Activated T-helper 1 cell treated with anti-CD3 and anti-CD28 coated beads, Interleukin-12 subunit alpha, Interleukin-12 subunit beta, Interleukin-2, Interleukin-4 antibody, amounts not matched to agents 30 ng/mL and 10 ng/mL and 1 ng/mL, durations not matched to agents 14 hours and 24 hours and 36 hours (primary cell): ENCODE measurements around the gene THAP12. TPM values are rescaled to one million over a fixed set of nuclear protein-coding genes. Genes with fewer than 3 reads are reported as not detected.

ENCODE experiments used
- DNase-seq: peaks from one replicate; pipeline ENCODE4 v3.0.0; 2021; ENCODE audit warnings: low spot score
- H3K27ac Mint-ChIP-seq: one replicate; pipeline ENCODE4 v1.8.0; 2021; ENCODE audit warnings: mild to moderate bottlenecking, mixed read lengths
- H3K27me3 Mint-ChIP-seq: one replicate; pipeline ENCODE4 v1.8.0; 2022; ENCODE audit warnings: mild to moderate bottlenecking, moderate library complexity, mixed read lengths; ENCODE audit not compliant: insufficient read depth
- H3K36me3 Mint-ChIP-seq: one replicate; pipeline ENCODE4 v1.8.0; 2021; ENCODE audit warnings: low read depth, mixed read lengths
- H3K4me1 Mint-ChIP-seq: one replicate; pipeline ENCODE4 v1.8.0; 2021; ENCODE audit warnings: low read depth, mixed read lengths
- H3K4me3 Mint-ChIP-seq: one replicate; pipeline ENCODE4 v1.8.0; 2021; ENCODE audit warnings: mild to moderate bottlenecking, moderate library complexity, mixed read lengths
- H3K9me3 Mint-ChIP-seq: one replicate; pipeline ENCODE4 v1.8.0; 2021; ENCODE audit warnings: mixed read lengths
- intact Hi-C: fragments of 100-400 bp; cut with micrococcal nuclease; formaldehyde crosslinking; loops from one replicate; pipeline ENCODE4 v1.15.1; 2024
- total RNA-seq: library from RNA; stranded (reverse); gene quantifications from 2 replicates; pipeline ENCODE4 v1.2.3, GENCODE V29; 2022

Gene THAP12
- total RNA-seq, 1 donor from 2014 or later = 78.3 TPM

DNA sequence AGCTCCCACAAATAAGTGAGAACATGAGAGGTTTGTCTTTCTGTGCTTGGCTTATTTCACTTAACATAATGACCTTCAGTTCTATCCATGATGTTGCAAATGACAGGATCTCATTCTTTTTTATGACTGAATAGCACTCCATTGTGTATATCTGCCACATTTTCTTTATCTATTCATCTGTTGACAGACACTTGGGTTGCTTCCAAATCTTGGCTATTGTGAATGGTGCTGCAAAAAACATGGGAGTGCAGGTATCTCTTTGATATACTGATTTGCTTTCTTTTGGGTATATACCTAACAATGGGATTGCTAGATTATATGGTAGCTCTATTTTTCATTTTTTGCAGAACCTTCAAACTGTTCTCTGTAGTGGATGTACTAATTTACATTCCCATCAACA, 13.5 kb upstream of the THAP12 start:
- Mint-ChIP-seq H3K27me3 (peaks cover 11% of the 10 kb centered on the region), H3K36me3 (no peaks in the 10 kb centered on the region), H3K27ac (no peak overlapping the region), H3K9me3 (no peaks in the 10 kb centered on the region), H3K4me3 (no peak overlapping the region), H3K4me1 (no peaks in the 10 kb centered on the region)
- DNase-seq = no peak
- intact Hi-C loops = no loop called here

GRCh38 chr11:76392870-76393269, 11.9 kb upstream of the THAP12 start:
- no peaks in the 10 kb centered on the region for H3K4me1 Mint-ChIP-seq
- no peak overlapping the region for H3K27ac Mint-ChIP-seq
- H3K36me3 Mint-ChIP-seq = no peaks in the 10 kb centered on the region
- intact Hi-C loops = no loop called here
- no peak overlapping the region for H3K4me3 Mint-ChIP-seq
- no peaks in the 10 kb centered on the region for H3K9me3 Mint-ChIP-seq
- H3K27me3 Mint-ChIP-seq = peaks cover 11% of the 10 kb centered on the region
- DNase-seq = no peak

DNA sequence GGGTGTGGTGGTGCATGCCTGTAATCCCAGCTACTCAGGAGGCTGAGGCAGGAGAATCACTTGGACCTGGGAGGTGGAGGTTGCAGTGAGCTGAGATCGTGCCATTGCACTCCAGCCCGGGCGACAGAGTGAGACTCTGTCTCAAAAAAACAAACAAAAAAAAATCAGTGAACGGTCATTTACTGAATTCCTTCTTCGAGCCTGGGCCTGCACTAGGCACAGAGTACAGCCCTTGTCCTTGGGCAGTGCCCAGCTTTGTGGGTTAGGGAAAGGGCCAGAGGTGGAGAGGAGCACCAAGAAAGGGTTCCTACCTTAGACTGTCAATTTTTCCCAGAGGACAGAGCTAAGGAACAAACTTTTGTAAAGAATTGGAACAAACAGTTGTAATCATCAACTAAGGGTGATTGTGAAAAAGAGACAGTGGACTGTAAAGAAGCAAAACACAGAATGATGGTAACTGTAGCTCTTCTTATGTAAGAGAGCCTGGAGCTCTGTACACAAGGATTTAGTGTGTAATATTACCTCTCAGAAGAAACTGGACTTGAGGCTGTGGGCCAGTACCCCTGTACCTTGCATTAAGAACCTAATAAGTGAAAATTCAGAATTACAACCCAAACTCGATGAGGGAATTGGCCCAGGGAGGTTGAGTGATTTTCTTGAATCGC, 11.0 kb upstream of the THAP12 start:
- Mint-ChIP-seq H3K27me3 (peaks cover 11% of the 10 kb centered on the region), H3K4me3 (no peak overlapping the region), H3K27ac (no peak overlapping the region), H3K36me3 (no peaks in the 10 kb centered on the region), H3K9me3 (no peaks in the 10 kb centered on the region), H3K4me1 (no peaks in the 10 kb centered on the region)
- intact Hi-C loops = no loop called here
- DNase-seq = no peak

- no peak overlapping the region for H3K4me3 Mint-ChIP-seq
- H3K27ac Mint-ChIP-seq = no peak overlapping the region
- no peaks in the 10 kb centered on the region for H3K4me1 Mint-ChIP-seq
- no peaks in the 10 kb centered on the region for H3K9me3 Mint-ChIP-seq
- no peaks in the 10 kb centered on the region for H3K36me3 Mint-ChIP-seq
- DNase-seq = no peak
- H3K27me3 Mint-ChIP-seq = peaks cover 11% of the 10 kb centered on the region
- intact Hi-C loops = no loop called here
Observed at GRCh38 chr11:76391021-76391420, 10.1 kb upstream of the THAP12 start.

GRCh38 chr11:76388408-76388807, 7.5 kb upstream of the THAP12 start:
- H3K27ac Mint-ChIP-seq = no peak overlapping the region
- peaks cover 1% of the 10 kb centered on the region for H3K36me3 Mint-ChIP-seq
- no peaks in the 10 kb centered on the region for H3K4me1 Mint-ChIP-seq
- DNase-seq = no peak
- intact Hi-C loops = loop anchor here (10.0 kb wide), 1 partner anchor 126 kb away; no protein-coding TSS in a partner anchor
- H3K27me3 Mint-ChIP-seq = peaks cover 7% of the 10 kb centered on the region
- H3K9me3 Mint-ChIP-seq = no peaks in the 10 kb centered on the region
- H3K4me3 Mint-ChIP-seq = no peak overlapping the region

DNA sequence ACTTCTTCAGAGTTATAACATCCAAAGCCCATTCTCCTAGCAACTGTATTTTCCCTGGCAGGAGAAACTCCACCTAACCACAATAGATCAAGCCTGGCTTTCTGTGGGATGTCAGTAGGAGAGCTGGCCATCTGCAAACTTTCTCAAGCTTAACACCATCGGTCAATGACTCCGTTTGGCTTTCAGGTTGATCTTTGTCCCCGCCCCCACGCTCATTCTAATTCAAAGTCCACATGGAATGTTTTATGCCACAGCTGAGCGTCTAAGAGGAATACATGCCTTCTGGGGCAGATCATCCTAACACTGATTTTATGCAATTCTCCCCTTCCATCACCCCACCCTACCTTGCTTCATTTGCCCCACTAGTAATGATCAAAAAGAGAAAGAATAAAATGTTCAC, 5.0 kb upstream of the THAP12 start:
- H3K9me3 Mint-ChIP-seq = no peaks in the 10 kb centered on the region
- H3K27ac Mint-ChIP-seq = no peak overlapping the region
- no peaks in the 10 kb centered on the region for H3K27me3 Mint-ChIP-seq
- H3K4me1 Mint-ChIP-seq = peaks cover 21% of the 10 kb centered on the region
- intact Hi-C loops = loop anchor here (10.0 kb wide), 1 partner anchor 129 kb away; no protein-coding TSS in a partner anchor
- peaks cover 6% of the 10 kb centered on the region for H3K36me3 Mint-ChIP-seq
- no peak overlapping the region for H3K4me3 Mint-ChIP-seq
- no peak for DNase-seq

GRCh38 chr11:76382209-76382608, 1.3 kb upstream of the THAP12 start:
- H3K9me3 Mint-ChIP-seq = no peaks in the 10 kb centered on the region
- H3K4me1 Mint-ChIP-seq = peaks cover 37% of the 10 kb centered on the region
- H3K27ac Mint-ChIP-seq = no peak overlapping the region
- intact Hi-C loops = loop anchor here (5.0 to 10.0 kb wide), 5 partner anchors 133 to 820 kb away; partner anchors contain the start of genes LRRC32, SERPINH1 and WNT11
- H3K36me3 Mint-ChIP-seq = peaks cover 10% of the 10 kb centered on the region
- H3K27me3 Mint-ChIP-seq = no peaks in the 10 kb centered on the region
- H3K4me3 Mint-ChIP-seq = peak overlapping the region; percentile 94
- no peak for DNase-seq

DNA sequence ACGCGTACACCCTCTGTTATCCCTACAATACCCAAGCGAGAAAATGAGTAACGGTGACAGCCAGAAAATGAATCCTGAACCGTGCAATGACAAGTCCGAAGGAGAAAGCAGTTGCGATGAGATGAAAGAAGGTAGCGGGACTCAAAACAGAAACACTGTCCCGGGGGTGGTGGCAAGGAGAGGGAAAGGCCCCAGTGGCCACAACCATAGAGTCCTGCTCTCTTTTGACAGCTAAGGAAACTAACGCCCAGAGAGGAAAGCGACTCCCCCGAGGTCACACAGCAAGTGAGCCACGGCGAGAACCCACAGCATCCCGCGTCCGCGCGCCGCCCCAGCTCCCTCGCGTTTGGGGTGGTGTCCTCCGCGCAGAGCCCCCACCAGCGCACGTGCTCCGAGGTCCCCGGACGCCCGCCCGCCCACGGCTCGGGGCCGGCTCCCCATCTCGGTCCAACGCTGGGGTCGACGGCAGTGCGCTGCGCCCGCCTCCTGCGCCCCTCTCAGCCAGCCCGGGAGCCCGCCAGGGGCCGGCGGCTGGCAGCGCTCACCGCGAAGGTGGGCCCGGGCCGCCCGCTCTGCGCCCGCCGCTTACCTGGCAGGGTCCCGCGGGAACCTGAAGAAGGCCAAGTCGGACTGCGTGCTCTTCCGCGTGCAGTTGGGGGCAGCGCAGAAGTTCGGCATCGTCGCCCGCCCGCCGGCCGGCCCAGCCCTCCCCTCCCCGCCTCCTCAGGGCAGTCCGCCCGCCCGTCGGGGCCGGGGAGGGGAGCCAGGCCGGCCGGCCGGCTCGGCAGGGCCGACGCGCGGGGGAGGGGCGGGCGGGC, 564 bp downstream of the THAP12 start:
- H3K4me1 Mint-ChIP-seq = peaks cover 44% of the 10 kb centered on the region
- intact Hi-C loops = loop anchor here (1.0 to 10.0 kb wide), 11 partner anchors 9 to 818 kb away; partner anchors contain the start of genes ACER3, LRRC32, SERPINH1 and UVRAG
- H3K27ac Mint-ChIP-seq = peak overlapping the region; percentile 95
- H3K36me3 Mint-ChIP-seq = peaks cover 10% of the 10 kb centered on the region
- no peaks in the 10 kb centered on the region for H3K9me3 Mint-ChIP-seq
- DNase-seq = peak; percentile 46
- no peaks in the 10 kb centered on the region for H3K27me3 Mint-ChIP-seq
- H3K4me3 Mint-ChIP-seq = peak overlapping the region; percentile 87

- Mint-ChIP-seq H3K4me3 (peak overlapping the region; percentile 87), H3K27me3 (no peaks in the 10 kb centered on the region), H3K36me3 (peaks cover 10% of the 10 kb centered on the region), H3K27ac (peak overlapping the region; percentile 95), H3K4me1 (peaks cover 46% of the 10 kb centered on the region), H3K9me3 (no peaks in the 10 kb centered on the region)
- no peak for DNase-seq
- intact Hi-C loops = loop anchor here (1.0 to 10.0 kb wide), 11 partner anchors 8 to 817 kb away; partner anchors contain the start of genes ACER3, LRRC32, SERPINH1 and UVRAG
Observed at GRCh38 chr11:76379807-76380158, 1.1 kb downstream of the THAP12 start.

- H3K9me3 Mint-ChIP-seq = no peaks in the 10 kb centered on the region
- peaks cover 7% of the 10 kb centered on the region for H3K36me3 Mint-ChIP-seq
- peaks cover 45% of the 10 kb centered on the region for H3K4me1 Mint-ChIP-seq
- no peak overlapping the region for H3K4me3 Mint-ChIP-seq
- H3K27me3 Mint-ChIP-seq = no peaks in the 10 kb centered on the region
- DNase-seq = no peak
- H3K27ac Mint-ChIP-seq = no peak overlapping the region
- intact Hi-C loops = no loop called here
Observed at GRCh38 chr11:76376746-76377558, 4.0 kb downstream of the THAP12 start.

GRCh38 chr11:76371170-76371569, 9.8 kb downstream of the THAP12 start:
- H3K4me3 Mint-ChIP-seq = peak overlapping the region; percentile 52

DNA sequence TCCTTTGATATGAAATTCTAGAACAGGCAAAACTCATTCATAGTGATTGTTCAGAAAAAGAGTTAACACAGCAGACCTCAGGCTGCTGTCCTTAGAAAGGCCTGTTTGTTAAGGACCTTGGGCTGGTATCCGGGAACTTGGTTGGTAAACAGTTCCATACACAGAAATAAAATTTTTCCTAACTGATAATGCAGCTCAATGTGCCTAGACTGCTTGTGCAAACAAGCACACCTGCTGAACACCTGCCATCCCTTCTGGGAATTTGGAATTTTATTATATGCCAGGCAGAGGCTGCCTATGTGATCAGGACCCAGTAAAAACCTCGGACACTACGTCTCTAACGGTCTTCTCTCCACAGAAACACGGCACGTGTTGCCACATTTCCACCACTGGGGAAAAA, 11.5 kb downstream of the THAP12 start:
- no peak overlapping the region for H3K4me3 Mint-ChIP-seq
- no peak for DNase-seq
- intact Hi-C loops = no loop called here
- H3K36me3 Mint-ChIP-seq = peaks cover 13% of the 10 kb centered on the region
- no peaks in the 10 kb centered on the region for H3K27me3 Mint-ChIP-seq
- no peaks in the 10 kb centered on the region for H3K9me3 Mint-ChIP-seq
- no peak overlapping the region for H3K27ac Mint-ChIP-seq
- H3K4me1 Mint-ChIP-seq = peaks cover 34% of the 10 kb centered on the region

More at GRCh38 chr11:76371170-76371569, 9.8 kb downstream of the THAP12 start:
- intact Hi-C loops = loop anchor here (1.0 to 5.0 kb wide), 4 partner anchors 9 to 462 kb away; partner anchors contain the start of gene EMSY
- no peaks in the 10 kb centered on the region for H3K27me3 Mint-ChIP-seq
- no peaks in the 10 kb centered on the region for H3K9me3 Mint-ChIP-seq
- H3K4me1 Mint-ChIP-seq = peaks cover 33% of the 10 kb centered on the region
- H3K27ac Mint-ChIP-seq = peak overlapping the region; percentile 86
- peaks cover 5% of the 10 kb centered on the region for H3K36me3 Mint-ChIP-seq
- DNase-seq = no peak
